NCI-H1930 (cell line): ENCODE measurements around the gene RWDD4.

Experiments used
- DNase-seq, 2 experiments: peaks; one replicate each; lab custom pipeline; 2025; lab: John Stamatoyannopoulos, UW

The RWDD4 gene

DNA sequence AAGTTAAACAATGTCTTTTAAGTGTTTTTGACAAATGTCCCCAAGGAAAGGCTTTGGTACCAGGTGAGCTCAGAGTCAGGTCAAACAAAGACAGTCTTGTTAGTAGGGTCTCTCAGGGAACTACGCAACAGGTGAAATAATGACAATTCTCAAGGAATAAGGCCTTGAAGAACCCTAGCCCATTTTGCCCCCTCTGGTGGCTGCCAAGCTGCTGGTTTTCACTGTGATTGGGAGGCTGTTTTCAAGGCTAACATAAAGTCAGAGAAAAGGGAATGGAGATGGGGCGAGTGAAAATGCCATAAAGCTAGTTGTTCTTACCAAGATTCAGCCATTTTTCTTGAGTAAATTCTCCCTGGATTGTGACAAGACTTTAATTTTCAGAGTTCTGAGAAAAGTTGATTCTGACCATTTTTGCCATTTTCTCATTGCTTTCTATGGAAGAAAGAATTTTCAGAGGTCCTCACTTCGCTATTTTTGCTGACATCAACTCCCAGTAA is 58.7 kb downstream of the RWDD4 start:
- no peak for DNase-seq

DNA sequence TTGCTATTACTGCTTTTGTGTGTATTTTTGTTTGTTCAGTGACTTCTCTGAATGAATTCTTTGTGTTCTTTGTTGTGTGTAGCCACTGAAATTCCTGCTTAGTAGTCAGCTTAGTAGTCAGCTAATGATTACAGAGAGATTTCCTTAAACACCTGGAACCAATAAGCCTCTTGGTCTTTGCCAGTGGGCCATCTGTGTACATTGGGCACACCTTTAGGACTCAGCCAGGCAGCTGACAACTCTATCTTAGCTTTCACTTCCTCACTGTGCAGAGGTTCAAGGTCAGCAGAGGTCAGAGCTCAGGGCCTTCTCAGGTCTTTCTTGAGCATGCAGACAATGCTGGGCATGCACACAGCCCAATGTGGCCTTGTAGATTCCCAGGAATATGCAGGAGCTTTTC is 59.3 kb downstream of the RWDD4 start:
- no peak for DNase-seq

- no peak for DNase-seq
Observed at GRCh38 chr4:183599284-183599683, 59.7 kb downstream of the RWDD4 start.

DNA sequence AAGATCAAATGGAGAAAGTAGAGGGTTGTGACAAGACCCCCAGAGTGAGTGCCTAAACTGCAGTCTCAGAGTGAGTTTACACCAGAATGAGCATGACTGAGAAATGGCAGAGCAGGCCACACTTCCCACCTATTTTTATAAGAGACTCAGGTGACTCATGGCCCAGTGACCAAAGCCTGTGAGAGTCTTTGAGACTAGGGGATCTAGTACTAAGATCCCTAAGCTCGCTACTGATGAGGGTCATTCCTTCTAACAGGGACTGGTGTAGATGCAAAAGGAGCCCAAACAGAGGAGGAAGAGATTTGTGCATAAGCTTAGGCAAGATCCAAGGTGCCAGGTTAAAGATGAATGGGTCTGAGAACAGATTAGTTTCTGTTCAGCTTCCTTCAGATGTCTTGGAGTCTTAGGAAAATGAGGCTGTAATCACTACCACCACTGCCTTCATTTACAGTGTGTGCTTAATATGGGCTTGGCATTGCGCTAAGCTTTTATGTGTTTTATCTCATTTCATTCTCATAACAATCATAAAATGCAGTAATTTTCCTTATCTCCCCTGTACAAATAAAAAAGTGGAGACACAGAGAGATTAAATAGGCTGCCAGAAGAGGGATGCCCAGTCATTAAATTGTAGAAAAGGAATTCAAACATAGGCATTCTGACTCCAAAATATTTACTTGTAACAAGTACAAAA is 62.8 kb downstream of the RWDD4 start:
- no peak for DNase-seq

- no peak for DNase-seq
Observed at GRCh38 chr4:183594823-183595222, 64.2 kb downstream of the RWDD4 start.

DNA sequence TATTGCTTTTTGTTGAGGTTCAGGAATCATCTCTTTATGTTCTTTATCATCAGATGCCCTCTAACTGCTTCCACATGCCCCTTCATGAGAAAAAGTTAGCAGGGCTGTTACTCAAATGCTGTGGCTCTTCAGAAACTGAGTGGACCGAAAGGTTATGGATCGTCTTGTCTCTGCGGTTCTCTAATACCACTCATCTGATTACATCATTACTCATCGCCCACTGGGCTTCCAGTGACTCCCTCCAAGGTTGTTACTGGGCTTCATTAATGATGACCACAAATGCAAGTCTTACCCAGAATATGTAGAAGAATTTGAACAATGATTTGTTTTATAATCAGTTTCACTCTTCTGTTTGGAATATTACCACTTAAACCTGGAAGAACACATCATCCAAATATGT is 67.7 kb downstream of the RWDD4 start:
- DNase-seq, result no peak
